GM19035 (cell line): ENCODE measurements around the gene ANKRD65.
"Not testable (repeated sequence)": the region's sequence is repeated elsewhere in the genome, so short reads cannot be mapped to it uniquely, and the experiment has no call there.

ENCODE experiments used
- ATAC-seq: cut with Tn5 transposase; IDR thresholded peaks from one replicate; pipeline ENCODE4 v1.9.1; 2021; ENCODE audit not compliant: unreplicated experiment

Gene ANKRD65

DNA sequence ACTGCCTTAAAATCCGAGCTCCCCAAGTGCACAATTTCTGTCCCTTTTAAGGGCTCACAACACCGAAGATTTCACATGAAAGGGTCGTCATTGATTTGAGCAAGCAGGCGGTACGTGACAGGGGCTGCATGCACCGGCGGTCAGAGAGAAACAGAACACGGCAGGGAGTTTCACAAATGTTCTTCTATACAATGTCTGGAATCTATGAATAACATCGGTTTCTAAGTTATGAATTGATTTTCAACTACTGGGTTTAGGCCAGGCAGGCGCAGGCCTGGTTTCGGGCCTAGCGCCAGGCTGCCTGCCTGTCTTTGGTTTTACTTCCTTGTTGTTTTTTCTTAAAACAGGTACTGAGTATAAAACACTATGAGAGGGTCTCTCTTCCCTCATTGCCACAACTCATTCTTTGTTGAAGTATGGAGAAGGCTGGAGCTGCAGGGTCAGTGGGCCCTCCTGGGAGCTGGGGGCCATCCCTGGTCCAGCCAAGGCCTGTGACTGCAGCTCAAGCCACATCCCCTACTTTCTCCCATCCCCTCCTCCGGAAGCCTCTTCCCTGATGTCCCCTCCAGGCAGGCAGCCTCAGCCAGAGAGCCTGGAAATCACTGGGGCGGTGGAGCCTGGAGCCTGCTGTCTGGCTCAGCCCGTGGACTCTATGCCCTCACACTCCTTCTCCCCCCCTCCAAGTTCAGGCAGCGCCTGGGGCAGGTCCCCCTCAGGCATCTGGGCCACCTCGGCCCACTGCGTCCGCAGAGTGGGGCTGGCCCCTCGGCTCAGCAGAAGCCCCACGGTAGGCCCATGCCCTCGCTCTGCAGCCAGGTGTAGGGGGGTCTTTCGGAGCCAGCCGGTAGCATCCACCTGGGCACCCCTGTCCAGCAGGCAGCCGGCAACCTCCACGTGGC is 2.4 kb downstream of the ANKRD65 start:
- no peak for ATAC-seq

DNA sequence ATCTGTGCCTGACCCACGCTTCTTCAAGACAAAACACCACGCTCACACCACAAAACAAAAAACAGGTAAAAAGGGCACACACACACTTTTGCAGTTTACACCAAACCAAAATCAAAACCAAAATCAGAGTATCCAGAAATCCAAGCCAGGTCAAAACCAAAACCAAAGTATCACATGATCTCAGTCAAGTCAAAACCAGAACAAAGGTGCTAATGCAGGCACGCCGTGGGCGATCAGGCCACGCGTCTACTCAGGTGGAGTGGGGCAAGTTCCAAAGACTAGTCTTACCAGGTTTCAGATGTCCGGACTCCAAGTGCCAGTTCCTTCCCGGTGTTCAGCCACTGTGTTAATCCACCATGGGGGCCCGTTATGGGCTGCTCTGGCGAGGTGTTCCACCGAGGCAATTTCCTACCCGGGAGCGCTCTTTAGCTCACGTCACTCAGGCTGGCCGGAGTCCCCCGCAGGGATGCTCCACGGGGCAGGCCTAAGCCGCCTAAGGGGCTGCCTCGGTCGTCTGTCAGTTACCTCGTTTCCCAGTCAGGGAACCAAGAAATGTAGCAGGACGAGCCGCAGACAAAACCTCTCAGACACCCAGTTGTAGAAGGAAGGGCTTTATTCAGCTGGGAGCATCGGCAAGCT is 3.1 kb downstream of the ANKRD65 start:
- not testable (repeated sequence) for ATAC-seq

DNA sequence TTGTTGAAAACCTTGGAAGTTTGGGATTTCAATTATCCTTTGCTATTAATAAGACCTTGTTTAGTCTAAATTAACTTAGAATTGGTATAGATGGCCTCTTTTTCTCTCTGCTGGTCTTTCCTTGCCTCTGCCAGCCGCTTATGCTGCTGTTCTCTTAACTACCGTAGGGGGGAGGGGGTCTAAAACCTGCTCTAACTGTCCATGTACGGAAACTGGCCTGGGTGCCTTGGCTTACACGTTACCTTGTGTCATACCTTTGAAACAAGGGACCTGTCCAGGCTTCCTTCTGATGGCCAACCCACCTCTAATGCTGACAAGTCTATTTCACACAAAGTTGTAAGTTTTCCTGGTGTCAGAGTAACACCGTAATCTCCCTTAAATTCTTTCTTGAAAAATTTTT is 3.7 kb downstream of the ANKRD65 start:
- not testable (repeated sequence) for ATAC-seq

DNA sequence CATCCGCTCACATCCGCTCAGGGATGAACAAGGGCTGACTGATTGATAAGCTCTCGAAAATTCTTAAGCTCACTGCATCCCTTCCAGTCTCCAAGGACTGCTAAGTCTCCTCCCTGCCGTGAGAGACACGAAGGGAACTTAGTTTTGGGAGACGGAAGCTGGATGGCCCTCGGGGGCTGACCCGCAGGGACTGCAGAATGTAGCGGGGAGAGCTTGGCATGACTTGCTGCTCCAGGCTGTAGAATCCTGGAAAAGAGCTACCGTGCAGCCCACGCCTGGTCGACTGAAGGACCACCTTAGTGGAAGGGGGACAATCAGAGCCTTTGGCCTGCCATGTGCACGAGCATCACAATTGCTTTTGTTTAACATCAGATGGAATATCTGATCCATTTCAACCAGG is 5.3 kb downstream of the ANKRD65 start:
- no peak for ATAC-seq

DNA sequence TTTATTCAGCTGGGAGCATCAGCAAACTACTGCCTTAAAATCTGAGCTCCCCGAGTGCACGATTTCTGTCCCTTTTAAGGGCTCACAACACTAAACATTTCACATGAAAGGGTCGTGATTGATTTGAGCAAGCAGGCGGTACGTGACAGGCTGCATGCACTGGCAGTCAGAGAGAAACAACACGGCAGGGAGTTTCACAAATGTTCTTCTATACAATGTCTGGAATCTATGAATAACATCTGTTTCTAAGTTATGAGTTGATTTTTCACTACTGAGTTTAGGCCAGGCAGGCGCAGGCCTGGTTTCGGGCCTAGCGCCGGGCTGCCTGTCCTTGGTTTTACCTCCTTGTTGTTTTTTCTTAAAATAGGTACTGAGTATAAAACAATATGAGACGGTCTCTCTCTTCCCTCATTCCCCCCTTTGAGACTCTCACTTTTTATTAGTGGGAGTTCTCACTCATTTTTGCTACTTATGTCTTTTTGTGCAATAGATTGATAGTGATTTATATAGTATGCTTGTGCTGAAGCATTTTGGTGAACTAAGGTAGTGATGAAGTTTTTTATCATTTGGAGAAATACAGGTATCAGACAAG is 8.7 kb downstream of the ANKRD65 start:
- ATAC-seq = not testable (repeated sequence)

DNA sequence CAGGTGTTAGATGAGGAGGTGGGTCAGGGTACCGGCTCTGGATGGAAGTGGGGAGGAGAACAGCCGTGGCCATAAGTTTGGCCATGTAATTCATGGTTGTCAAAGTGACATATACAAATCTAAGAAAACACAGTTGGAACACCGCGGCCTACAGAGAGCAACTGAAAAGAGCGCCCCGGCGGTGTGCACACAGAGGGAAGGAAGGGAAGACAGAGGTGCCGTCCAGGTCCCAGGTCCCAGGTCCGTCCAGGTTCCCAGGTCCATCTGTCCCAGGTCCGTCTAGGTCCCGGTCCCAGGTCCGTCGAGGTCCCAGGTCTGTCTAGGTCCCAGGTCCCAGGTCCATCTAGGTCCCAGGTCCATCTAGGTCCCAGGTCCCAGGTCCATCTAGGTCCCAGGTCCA is 9.4 kb downstream of the ANKRD65 start:
- no peak for ATAC-seq

DNA sequence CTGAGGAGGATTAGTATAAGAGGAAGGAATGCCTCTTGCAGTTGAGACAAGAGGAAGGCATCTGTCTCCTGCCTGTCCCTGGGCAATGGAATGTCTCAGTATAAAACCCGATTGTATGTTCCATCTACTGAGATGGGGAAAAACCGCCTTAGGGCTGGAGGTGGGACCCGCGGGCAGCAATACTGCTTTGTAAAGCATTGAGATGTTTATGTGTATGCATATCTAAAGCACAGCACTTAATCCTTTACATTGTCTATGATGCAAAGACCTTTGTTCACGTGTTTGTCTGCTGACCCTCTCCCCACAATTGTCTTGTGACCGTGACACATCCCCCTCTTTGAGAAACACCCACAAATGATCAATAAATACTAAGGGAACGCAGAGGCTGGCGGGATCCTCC is 10.8 kb downstream of the ANKRD65 start:
- not testable (repeated sequence) for ATAC-seq

DNA sequence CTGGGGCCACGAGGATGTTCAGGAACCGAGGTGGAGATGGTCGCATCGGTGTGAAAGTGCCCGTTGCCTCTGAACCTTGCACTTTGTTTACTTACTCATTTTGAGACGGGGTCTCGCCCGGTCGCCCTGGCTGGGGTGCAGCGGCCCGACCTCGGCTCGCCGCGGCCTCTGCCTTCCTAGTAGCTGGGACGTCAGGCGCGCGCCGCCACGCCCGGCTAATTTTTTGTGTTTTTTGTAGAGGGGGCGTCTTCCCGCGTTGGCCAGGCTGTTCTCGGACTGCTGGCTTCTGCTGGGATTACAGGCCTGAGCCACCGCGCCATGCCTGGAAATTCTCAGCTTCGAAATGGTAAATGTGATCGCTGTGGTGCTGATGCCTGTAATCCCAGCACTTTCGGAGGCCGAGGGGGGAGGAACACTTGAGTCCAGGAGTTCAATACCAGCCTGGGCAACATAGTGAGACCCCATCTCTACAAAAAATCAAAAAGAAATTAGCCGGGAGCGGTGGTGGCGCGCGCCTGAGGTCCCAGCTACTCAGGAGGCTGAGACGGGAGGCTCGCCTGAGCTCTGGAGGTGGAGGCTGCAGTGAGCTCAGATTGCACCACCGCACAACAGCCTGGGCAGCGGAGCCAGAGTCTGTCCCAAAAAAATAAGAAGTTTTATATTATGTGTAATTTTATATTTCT is 13.3 kb downstream of the ANKRD65 start:
- ATAC-seq = no peak

DNA sequence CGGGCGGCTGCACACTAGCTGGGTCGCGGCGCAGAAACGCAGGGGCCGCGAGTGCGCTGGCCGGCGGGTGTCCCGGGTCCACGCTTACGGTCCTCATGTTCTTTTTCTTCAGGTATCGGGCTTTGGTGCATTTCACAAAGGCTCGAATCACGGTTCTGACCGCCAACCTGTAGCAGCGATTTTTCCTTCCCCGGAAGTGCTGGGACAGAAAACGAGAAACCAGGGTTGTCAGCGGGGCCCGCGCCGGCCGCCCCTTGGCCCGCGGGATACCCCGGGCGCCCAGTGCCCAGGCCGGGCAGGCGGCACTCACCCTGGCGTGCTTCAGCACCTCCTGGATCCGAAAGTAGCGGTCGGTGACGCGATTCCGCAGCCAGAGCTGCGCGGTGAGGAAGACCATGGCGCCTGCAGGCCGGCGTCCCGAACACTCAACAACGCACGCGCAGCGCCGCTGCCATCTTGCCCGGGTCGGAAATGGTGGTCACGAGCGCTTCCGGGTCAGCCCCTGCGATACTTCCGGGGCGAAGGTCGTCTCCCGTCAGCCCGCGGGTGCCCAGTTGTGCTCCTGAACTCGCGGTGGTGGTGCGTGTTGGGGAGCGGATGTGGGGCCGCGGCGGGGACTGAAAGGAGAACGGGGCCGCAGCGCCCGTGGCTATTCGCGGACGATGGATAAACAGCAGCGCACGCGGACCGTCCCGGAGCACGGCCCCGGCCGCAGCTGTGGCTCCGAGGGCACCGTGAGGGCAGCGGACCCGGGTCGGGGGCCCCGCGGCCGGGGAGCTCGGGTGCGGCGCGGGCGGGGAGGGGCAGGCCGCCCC is 14.0 kb downstream of the ANKRD65 start, which contains the start of gene MRPL20:
TSS of gene MRPL20 (minus strand) at position 473 of the 815 bp plus-strand sequence. CDS start at position 397, 76 bp downstream.
- ATAC-seq = peak; percentile 94

DNA sequence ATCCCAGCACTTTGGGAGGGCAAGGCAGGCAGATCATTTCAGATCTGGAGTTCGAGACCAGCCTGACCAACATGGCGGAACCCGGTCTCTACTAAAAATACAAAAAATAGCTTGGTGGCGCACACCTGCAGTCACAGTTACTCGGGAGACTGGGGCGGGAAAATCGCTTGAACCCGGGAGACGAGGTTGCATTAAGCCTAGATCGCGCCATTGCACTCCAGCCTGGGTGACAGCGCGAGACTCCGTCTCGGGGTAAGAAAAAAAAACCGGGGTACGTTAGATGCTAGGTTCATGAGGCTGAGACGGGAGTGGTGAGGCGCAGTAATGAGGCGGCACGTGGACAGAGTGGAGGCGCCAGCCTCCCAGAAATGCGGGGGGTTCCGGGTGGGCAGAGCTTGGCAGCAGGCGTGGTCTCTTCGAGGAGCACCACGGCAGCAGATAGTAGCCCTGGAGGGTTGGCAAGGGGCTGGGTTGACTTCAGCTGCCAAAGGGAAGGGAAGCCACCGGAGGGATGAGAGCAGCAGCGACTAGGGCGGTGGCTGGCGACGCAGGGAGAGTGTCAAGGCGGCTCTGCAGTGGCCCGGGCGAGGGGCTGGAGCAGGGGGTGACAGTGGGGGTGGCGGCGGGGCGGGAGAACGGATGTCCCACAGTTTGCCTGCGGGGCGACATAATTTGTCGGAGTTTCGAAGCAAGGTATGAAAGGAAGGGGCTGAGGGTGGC is 14.8 kb downstream of the ANKRD65 start:
- no peak for ATAC-seq

DNA sequence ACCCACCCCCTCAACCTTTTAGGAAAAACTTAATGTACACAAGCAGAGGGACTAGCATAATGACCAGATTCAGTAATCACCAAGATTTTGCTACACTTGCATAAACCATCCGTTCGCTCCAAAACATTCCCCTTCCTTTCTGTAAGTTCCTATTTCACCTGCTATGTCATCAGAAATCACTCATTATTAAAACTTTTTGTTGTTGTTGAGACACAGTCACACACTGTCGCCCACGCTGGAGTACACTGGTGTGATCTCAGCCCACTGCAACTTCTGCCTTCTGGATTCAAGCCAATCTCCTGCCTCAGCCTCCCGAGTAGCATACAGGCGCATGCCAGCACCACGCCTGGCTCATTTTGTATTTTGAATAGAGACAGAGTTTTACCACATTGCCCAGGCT is 17.4 kb downstream of the ANKRD65 start:
- no peak for ATAC-seq

DNA sequence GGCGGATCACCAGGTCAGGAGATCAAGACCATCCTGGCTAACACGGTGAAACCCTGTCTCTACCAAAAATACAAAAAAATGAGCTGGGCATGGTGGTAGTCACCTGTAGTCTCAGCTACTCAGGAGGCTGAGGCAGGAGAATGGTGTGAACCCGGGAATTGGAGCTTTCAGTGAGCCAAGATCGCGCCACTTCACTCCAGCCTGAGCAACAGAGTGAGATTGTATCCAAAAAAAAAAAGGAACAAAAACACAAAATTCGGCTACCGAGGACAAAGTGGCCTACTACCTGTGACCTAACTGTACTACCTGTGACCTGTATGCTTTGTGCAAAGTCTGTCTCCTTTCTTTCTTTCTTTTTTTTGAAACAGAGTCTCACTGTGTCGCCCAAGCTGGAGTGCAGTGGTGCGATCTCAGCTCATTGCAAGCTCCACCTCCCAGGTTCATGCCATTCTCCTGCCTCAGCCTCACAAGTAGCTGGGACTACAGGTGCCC is 18.1 kb downstream of the ANKRD65 start:
- not testable (repeated sequence) for ATAC-seq

DNA sequence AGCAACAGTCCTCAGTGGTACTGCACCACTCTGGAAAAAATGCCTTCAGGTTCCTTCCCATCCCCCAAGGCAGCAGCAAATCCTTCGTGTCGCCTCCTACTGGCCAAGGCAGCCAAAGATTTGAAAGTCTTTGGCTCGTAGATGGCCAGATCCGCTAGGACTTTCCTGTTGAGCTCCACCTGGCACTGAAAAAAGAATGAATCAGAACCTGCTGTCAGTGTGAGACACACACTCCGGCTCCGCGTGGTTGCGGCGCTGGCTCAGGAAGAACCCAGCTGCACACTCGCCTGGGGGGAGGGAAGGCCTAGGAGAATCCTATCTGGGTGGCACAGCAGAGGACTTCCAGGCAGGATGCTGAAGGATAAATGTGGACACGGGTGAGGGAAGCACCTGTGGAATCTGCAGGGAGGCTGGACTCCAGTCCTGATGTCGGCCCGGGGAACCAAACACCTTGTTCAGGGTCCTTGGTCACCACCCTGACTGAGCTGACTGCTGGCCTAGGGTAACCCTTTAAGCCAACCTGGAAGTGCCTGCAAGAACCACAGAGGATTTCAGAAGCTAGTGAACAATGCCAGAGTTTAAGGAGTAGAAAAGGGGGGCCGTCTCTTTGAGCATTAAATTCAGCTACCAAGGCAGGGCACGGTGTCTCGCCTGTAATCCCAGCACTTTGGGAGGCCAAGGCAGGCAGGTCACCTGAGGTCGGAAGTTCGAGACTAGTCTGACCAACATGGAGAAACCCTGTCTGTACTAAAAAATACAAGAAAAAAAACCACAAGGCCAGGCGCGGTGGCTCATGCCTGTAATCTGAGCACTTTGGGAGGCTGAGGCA is 18.8 kb downstream of the ANKRD65 start:
- ATAC-seq = no peak

DNA sequence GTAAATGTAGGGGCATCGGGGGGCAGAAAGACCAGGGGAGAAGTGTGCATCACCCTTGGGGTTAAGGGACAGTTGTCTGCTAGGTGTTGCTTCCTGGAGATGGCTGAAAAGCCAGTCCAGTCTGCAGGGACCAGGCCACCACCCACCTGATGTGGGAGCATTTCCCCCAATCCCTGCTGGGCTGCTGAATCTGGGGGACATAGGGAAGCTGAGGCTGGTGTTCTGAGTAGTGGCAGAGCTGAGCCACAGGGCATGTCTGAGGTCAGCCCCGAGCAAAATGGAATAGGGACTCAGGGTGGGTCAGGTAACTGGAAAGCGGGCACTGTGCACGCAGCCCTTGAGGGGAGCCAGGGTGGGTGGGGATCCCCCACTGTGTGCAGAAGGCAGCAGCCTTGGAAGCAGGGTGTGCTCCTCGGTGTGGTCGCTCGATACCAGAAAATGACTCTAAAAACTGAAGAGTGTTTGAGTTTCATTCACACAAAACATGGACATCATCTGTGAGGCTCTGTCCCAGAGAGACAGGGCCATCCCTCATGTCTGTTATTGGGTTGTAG is 19.5 kb downstream of the ANKRD65 start:
- no peak for ATAC-seq

DNA sequence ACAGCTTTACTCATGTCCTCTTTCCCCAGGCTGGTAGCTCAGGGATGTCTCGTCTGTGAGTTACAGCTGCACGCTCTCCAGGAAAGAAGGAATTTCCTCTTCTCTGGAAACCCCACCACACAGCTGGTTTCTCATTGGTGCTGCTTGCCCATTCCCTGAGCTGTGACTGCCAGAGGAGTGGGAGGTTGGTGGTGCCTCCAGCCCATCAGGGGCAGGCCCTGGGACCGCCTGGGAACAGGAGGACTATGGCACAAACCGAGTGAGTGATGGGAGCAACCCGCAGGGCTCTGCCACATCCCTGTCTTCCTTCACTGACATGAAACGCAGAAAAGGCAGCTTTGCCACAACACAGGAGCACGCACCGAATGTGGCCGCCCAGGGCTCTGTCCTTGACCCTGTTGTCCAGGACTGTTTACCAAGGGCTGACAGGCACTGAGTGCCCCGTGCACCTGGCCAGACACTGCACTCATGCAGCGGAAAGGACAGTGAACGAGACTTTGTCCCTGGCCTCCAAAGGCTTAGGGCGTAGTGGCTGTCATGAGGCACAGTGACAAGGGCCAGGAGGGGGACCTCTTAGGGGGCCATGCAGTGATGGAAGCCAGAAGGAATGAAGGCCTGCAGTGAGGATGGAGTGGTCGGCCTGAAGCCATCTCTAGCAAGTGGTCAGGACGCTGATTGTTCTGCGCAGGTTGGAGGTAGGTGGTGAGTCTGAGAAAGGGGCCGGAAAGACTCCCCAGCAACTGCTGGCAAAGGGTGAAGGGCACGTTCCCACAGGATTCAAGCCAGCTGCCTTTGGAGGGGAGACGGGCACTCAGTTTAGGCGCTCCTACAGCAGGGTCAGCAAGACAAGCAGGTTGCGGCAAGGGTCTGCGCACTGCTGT is 20.3 kb downstream of the ANKRD65 start:
- no peak for ATAC-seq

DNA sequence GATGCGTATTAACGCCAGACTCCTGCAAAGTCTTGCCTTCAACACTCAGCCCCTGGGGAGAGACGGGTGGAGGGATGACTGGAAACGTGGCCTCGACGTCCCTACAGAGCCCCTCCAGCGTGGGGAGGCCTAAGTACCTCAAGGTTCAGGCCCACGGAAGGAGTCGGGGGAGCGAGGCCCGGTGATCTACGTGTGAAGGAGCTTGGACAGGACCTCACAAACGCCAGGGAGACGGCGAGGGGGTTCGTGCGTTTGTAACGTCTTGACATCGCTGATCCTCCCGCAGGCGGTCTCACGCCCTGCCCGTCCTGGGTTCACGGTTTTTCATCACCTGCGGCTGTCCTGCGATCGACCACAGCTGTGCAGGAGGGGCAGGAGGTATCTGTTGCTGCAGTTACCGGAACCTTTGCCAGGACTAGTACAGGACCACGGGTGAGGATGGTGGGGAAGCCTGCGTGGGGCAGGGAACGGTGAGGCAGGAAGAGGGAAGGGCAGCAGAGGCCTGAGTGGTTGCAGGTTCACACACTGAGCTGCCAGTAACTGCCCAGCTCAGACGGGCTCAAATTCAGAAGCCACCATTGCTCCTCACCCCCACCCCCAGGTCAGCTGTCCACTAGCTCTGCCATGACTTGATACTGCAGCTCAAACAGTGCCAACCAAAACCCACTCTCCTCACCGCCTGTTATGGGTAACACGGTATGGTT is 21.1 kb downstream of the ANKRD65 start:
- peak; percentile 8 for ATAC-seq
